Stimulated activated CD8-positive, alpha-beta memory T cell treated with anti-CD3 and anti-CD28 coated beads, Interleukin-7, amount 100 ng/mL, for 4 hours (primary cell): ENCODE results near the gene MED10.
"Not testable (repeated sequence)": the region's sequence is repeated elsewhere in the genome, so short reads cannot be mapped to it uniquely, and the experiment has no call there.

ENCODE experiments used
- DNase-seq, 2 donors: peaks; one replicate each; pipeline ENCODE4 v3.0.0-alpha.2; 2020; ENCODE audit warnings: low read depth in 2 of 2

Gene MED10

GRCh38 chr5:6373081-6373846 is 5.1 kb downstream of the MED10 start:
- no peak for DNase-seq

GRCh38 chr5:6372251-6373080 is 5.9 kb downstream of the MED10 start:
- no peak for DNase-seq

- DNase-seq, result no peak
Observed at GRCh38 chr5:6371079-6371810, 7.1 kb downstream of the MED10 start.

GRCh38 chr5:6370580-6370979 is 7.8 kb downstream of the MED10 start:
- no peak for DNase-seq

- DNase-seq, result no peak
Observed at GRCh38 chr5:6365977-6366590, 12.3 kb downstream of the MED10 start.

- no peak for DNase-seq
Observed at GRCh38 chr5:6365142-6365976, 13.0 kb downstream of the MED10 start.

- DNase-seq, result not testable (repeated sequence)
Observed at GRCh38 chr5:6363454-6364011, 14.8 kb downstream of the MED10 start.

GRCh38 chr5:6362846-6363245 is 15.5 kb downstream of the MED10 start:
- DNase-seq, result no peak

GRCh38 chr5:6361101-6361500 is 17.2 kb downstream of the MED10 start:
- DNase-seq, result no peak

- no peak for DNase-seq
Observed at GRCh38 chr5:6360323-6361072, 17.8 kb downstream of the MED10 start.

- no peak for DNase-seq
Observed at GRCh38 chr5:6359555-6360322, 18.6 kb downstream of the MED10 start.

- no peak for DNase-seq
Observed at GRCh38 chr5:6358434-6358820, 19.9 kb downstream of the MED10 start.

- DNase-seq, result not testable (repeated sequence)
Observed at GRCh38 chr5:6357817-6358433, 20.4 kb downstream of the MED10 start.

GRCh38 chr5:6356578-6357164 is 21.7 kb downstream of the MED10 start:
- DNase-seq, result no peak

- DNase-seq, result no peak
Observed at GRCh38 chr5:6355294-6355693, 23.1 kb downstream of the MED10 start.

- DNase-seq, result no peak
Observed at GRCh38 chr5:6354848-6355247, 23.5 kb downstream of the MED10 start.

- no peak for DNase-seq
Observed at GRCh38 chr5:6353602-6354302, 24.6 kb downstream of the MED10 start.
